Measurements from ENCODE around the gene DPEP3.

- TF ChIP-seq SUZ12 (IDR thresholded peaks at IDR 0.05; ENCODE audit: extremely low read depth, insufficient read depth, insufficient read length) (no peak), YY1 (IDR thresholded peaks at IDR 0.05; ENCODE audit: insufficient read depth, insufficient read length) (no peak), ZNF274 (IDR thresholded peaks at IDR 0.05; ENCODE audit: low read depth, low read length) (no peak)
Observed at GRCh38 chr16:67948015-67948414, 32.3 kb downstream of the DPEP3 start.
